HepG2 (cell line): ENCODE data around the gene LDLR. TPM values are rescaled to one million over a fixed set of nuclear protein-coding genes. Genes with fewer than 3 reads are reported as not detected.

ENCODE experiments used
- ATF5 ChIP-seq: sonication (generic); formaldehyde crosslinking; IDR thresholded peaks from 2 replicates; pipeline ENCODE4 v1.4.0; 2020; ENCODE audit warnings: mild to moderate bottlenecking, low read depth, missing genetic modification reagents
- BCL6 ChIP-seq: IDR thresholded peaks from 2 replicates; pipeline ENCODE4 v1.6.1; 2016; ENCODE audit warnings: missing genetic modification reagents, missing compliant biosample characterization
- FOXA3 ChIP-seq: IDR thresholded peaks from 2 replicates; pipeline ENCODE4 v1.6.1; 2016; ENCODE audit warnings: missing genetic modification reagents, missing compliant biosample characterization
- FOXO1 ChIP-seq: sonication (generic); formaldehyde crosslinking; IDR thresholded peaks from 2 replicates; pipeline ENCODE4 v1.4.0; 2020; ENCODE audit warnings: missing genetic modification reagents
- GTF3A ChIP-seq: sonication (generic); formaldehyde crosslinking; conservative IDR thresholded peaks from 2 replicates; pipeline ENCODE4 v1.4.0; 2020; ENCODE audit warnings: mild to moderate bottlenecking, missing genetic modification reagents
- KDM3A ChIP-seq: IDR thresholded peaks from 2 replicates; pipeline ENCODE4 v1.6.1; 2018; ENCODE audit warnings: low read depth, missing compliant biosample characterization
- MYNN ChIP-seq: sonication (generic); formaldehyde crosslinking; IDR thresholded peaks from 2 replicates; pipeline ENCODE4 v1.4.0; 2020; ENCODE audit warnings: mild to moderate bottlenecking, low read depth, missing genetic modification reagents
- NFKBIZ ChIP-seq: IDR thresholded peaks from 2 replicates; pipeline ENCODE4 v1.6.1; 2018; ENCODE audit warnings: missing genetic modification reagents, missing compliant biosample characterization
- PITX1 ChIP-seq: sonication (generic); formaldehyde crosslinking; IDR thresholded peaks from 2 replicates; pipeline ENCODE4 v1.5.1; 2020; ENCODE audit warnings: mild to moderate bottlenecking, missing genetic modification reagents
- POLR2G ChIP-seq: fragments of 200-400 bp; formaldehyde crosslinking; IDR thresholded peaks from 2 replicates; pipeline ENCODE4 v1.6.1; 2018; ENCODE audit warnings: mild to moderate bottlenecking, low read depth, low read length, moderate library complexity
- RORA ChIP-seq: sonication (generic); formaldehyde crosslinking; IDR thresholded peaks from 2 replicates; pipeline ENCODE4 v1.5.0; 2020; ENCODE audit warnings: mild to moderate bottlenecking, missing genetic modification reagents, moderate library complexity
- SNAI1 ChIP-seq: sonication (generic); formaldehyde crosslinking; IDR thresholded peaks from 2 replicates; pipeline ENCODE4 v1.5.0; 2020; ENCODE audit warnings: mild to moderate bottlenecking, missing genetic modification reagents, borderline replicate concordance
- SUZ12 ChIP-seq: fragments of 150-350 bp; IDR thresholded peaks from 2 replicates; pipeline ENCODE4 v1.6.1; 2014; ENCODE audit warnings: low read depth, low read length
- TARDBP ChIP-seq: sonication (generic); formaldehyde crosslinking; IDR thresholded peaks from 2 replicates; pipeline ENCODE4 v1.8.0; 2022; ENCODE audit warnings: mild to moderate bottlenecking, missing genetic modification reagents
- TEAD3 ChIP-seq: optimal IDR thresholded peaks from 2 replicates; pipeline ENCODE3; 2016; ENCODE audit warnings: borderline replicate concordance
- ZBTB33 ChIP-seq: sonication (generic); formaldehyde crosslinking; IDR thresholded peaks from 2 replicates; pipeline ENCODE4 v1.4.0; 2020; ENCODE audit warnings: missing genetic modification reagents
- ZBTB34 ChIP-seq: sonication (generic); formaldehyde crosslinking; IDR thresholded peaks from 2 replicates; pipeline ENCODE4 v1.8.0; 2022; ENCODE audit warnings: mild to moderate bottlenecking, missing genetic modification reagents
- ZNF451 ChIP-seq: sonication (generic); formaldehyde crosslinking; IDR thresholded peaks from 2 replicates; pipeline ENCODE4 v1.5.0; 2020; ENCODE audit warnings: mild to moderate bottlenecking, missing genetic modification reagents
- ZNF496 ChIP-seq: sonication (generic); formaldehyde crosslinking; IDR thresholded peaks from 2 replicates; pipeline ENCODE4 v1.8.1; 2023; ENCODE audit warnings: mild to moderate bottlenecking, moderate library complexity, missing genetic modification reagents; ENCODE audit not compliant: insufficient replicate concordance
- ZNF609 ChIP-seq: sonication (generic); formaldehyde crosslinking; IDR thresholded peaks from 2 replicates; pipeline ENCODE4 v1.4.0; 2020; ENCODE audit warnings: mild to moderate bottlenecking, missing genetic modification reagents, borderline replicate concordance
- ZNF749 ChIP-seq: sonication (generic); formaldehyde crosslinking; IDR thresholded peaks from 2 replicates; pipeline ENCODE4 v1.8.0; 2022; ENCODE audit warnings: mild to moderate bottlenecking, missing genetic modification reagents, moderate library complexity, borderline replicate concordance
- polyA plus RNA-seq, 8 experiments: library from polyadenylated mRNA; depleted of rRNA in 3 of 8; stranded (reverse) in 7 of 8; unstranded in 1 of 8; fragments of >200 nt; fragmentation: Illumina TruSeq in 4 of 8; extraction: Trizol in 4 of 8; gene quantifications; 2 replicates each; pipeline versions ENCODE4 v1.2.1 to v1.2.3, GENCODE V29; 2011 to 2016; ENCODE audit warnings: low read depth in 4 of 8, missing spikeins in 1 of 8, mixed read lengths in 1 of 8; ENCODE audit not compliant: insufficient read depth in 1 of 8
- total RNA-seq, 5 experiments: library from RNA; depleted of rRNA; stranded (reverse); fragments of >200 nt; fragmentation: Illumina TruSeq; extraction: Trizol; gene quantifications; 2 replicates each; pipeline ENCODE4 v1.2.3, GENCODE V29; 2016; ENCODE audit warnings: low read depth in 1 of 5

The LDLR gene
- total and polyA plus RNA-seq, 2 of the 13 experiments (the other 11 are each of a cell fraction or from before 2014, with no cell fraction given): 51.6 to 92.5 TPM

- TF ChIP-seq ZNF609 (CRISPR knock-in tag) (peak; percentile 68; the same call in 1 of the 2 replicates), TEAD3 (CRISPR knock-in tag) (peak; percentile 39), NFKBIZ (CRISPR knock-in tag) (0 out of 2 replicates have a peak, but pooled peaks have one; percentile 33), FOXA3 (CRISPR knock-in tag) (0 out of 2 replicates have a peak, but pooled peaks have one; percentile 16), SUZ12 (no peak), ATF5 (no peak), ZBTB34 (no peak), ZNF451 (CRISPR knock-in tag) (0 out of 2 replicates have a peak, but pooled peaks have one; percentile 73), PITX1 (CRISPR knock-in tag) (peak; percentile 47; the same call in 1 of the 2 replicates), SNAI1 (no peak), MYNN (CRISPR knock-in tag) (no peak), ZNF496 (CRISPR knock-in tag) (no peak), RORA (CRISPR knock-in tag) (no peak), POLR2G (peak; percentile 17; the same call in 1 of the 2 replicates), GTF3A (CRISPR knock-in tag) (no peak), TARDBP (CRISPR knock-in tag) (peak; percentile 78), BCL6 (0 out of 2 replicates have a peak, but pooled peaks have one; percentile 15), ZNF749 (CRISPR knock-in tag) (no peak), FOXO1 (peak; percentile 14; the same call in 1 of the 2 replicates), KDM3A (CRISPR knock-in tag) (0 out of 2 replicates have a peak, but pooled peaks have one; percentile 25), ZBTB33 (CRISPR knock-in tag) (peak; percentile 80)
These were observed 41.7 kb downstream of the LDLR start (continued) for GRCh38 chr19:11130824-11131455.
